ENCODE results near the gene NCLN. TPM values are rescaled to one million over a fixed set of nuclear protein-coding genes. Genes with fewer than 3 reads are reported as not detected.
A peak's percentile ranks its signal among the peaks of the same experiment; 100 is the strongest.

The NCLN gene
- total and polyA plus RNA-seq, 9 of the 15 experiments (the other 6 are each of a cell fraction or from before 2014, with no cell fraction given), result 3.8 to 126 (median 39.6) TPM

DNA sequence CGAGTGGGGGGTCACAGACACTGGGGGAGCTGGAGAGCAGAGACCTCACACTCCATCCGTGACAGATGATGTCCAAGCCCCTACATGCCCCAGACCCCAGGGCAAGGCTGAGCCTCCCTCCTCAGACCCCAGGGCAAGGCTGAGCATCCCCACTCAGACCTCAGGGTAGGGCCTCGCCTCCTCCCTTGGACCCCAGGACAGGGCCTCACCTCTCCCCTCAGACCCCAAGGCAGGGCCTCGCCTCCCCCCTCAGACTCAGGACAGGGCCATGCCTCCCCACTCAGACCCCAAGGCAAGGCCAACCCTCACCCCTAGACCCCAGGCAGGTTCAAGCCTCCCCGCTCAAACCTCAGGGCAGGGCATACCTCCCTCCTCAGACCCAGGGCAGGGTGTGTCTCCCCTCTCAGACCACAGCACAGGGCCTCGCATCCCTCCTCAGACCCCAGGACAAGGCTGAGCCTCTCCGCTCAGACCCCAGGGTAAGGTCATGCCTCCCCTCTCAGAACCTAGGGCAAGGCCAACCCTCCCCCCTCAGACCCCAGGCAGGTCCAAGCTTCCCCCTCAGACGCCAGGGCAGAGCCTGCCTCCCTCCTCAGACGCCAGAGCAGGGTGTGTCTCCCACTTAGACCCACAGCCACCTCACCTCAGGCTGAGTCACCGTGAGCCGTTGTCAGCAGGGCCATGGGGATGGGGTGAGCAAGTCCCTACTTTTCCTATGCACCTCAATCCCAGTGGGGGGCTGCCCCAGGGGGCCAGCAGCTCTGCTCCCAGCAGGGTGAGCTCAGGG lies 8.8 kb upstream of the NCLN start (continued):
- TF ChIP-seq ZNF133 (CRISPR knock-in tag; IDR thresholded peaks at IDR 0.05) (no peak), ZNF274 (IDR thresholded peaks at IDR 0.05; ENCODE audit: borderline replicate concordance, low read depth, low read length) (no peak), ZNF398 (CRISPR knock-in tag; IDR thresholded peaks at IDR 0.05) (no peak), PHB (CRISPR knock-in tag; IDR thresholded peaks at IDR 0.05) (no peak), CTCF (IDR thresholded peaks at IDR 0.05 in 2 of 3, conservative IDR thresholded peaks at IDR 0.05 in 1 of 3; ENCODE audit: insufficient read depth in 2 of 3, low read depth in 1 of 3, low read length in 3 of 3) (0 out of 6 replicates have a peak, but pooled peaks of 1 of the 3 experiments have one; percentile 1), ZNF217 (CRISPR knock-in tag; IDR thresholded peaks at IDR 0.05) (no peak), KDM5B (IDR thresholded peaks at IDR 0.05; ENCODE audit: insufficient replicate concordance, low read depth, low read length) (peak; percentile 61), ZNF124 (CRISPR knock-in tag; IDR thresholded peaks at IDR 0.05) (no peak), NFYB (IDR thresholded peaks at IDR 0.05; ENCODE audit: extremely low read depth, insufficient read length) (no peak), TCF15 (CRISPR knock-in tag; IDR thresholded peaks at IDR 0.05) (no peak), TRIM25 (IDR thresholded peaks at IDR 0.05; ENCODE audit: borderline replicate concordance) (no peak), NCOA6 (IDR thresholded peaks at IDR 0.05) (no peak), ETS2 (tag; IDR thresholded peaks at IDR 0.05; ENCODE audit: borderline replicate concordance, poor library complexity, severe bottlenecking) (no peak), MTA3 (IDR thresholded peaks at IDR 0.05; ENCODE audit: borderline replicate concordance) (peak; percentile 57; the same call in 1 of the 2 replicates)
- TF ChIP-seq, protein P1, sequence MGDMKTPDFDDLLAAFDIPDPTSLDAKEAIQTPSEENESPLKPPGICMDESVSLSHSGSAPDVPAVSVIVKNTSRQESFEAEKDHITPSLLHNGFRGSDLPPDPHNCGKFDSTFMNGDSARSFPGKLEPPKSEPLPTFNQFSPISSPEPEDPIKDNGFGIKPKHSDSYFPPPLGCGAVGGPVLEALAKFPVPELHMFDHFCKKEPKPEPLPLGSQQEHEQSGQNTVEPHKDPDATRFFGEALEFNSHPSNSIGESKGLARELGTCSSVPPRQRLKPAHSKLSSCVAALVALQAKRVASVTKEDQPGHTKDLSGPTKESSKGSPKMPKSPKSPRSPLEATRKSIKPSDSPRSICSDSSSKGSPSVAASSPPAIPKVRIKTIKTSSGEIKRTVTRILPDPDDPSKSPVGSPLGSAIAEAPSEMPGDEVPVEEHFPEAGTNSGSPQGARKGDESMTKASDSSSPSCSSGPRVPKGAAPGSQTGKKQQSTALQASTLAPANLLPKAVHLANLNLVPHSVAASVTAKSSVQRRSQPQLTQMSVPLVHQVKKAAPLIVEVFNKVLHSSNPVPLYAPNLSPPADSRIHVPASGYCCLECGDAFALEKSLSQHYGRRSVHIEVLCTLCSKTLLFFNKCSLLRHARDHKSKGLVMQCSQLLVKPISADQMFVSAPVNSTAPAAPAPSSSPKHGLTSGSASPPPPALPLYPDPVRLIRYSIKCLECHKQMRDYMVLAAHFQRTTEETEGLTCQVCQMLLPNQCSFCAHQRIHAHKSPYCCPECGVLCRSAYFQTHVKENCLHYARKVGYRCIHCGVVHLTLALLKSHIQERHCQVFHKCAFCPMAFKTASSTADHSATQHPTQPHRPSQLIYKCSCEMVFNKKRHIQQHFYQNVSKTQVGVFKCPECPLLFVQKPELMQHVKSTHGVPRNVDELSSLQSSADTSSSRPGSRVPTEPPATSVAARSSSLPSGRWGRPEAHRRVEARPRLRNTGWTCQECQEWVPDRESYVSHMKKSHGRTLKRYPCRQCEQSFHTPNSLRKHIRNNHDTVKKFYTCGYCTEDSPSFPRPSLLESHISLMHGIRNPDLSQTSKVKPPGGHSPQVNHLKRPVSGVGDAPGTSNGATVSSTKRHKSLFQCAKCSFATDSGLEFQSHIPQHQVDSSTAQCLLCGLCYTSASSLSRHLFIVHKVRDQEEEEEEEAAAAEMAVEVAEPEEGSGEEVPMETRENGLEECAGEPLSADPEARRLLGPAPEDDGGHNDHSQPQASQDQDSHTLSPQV (IDR thresholded peaks at IDR 0.05), result peak; percentile 79; the same call in 1 of the 2 replicates
